ENCODE measurements around the gene CCDC97. TPM values are rescaled to one million over a fixed set of nuclear protein-coding genes. Genes with fewer than 3 reads are reported as not detected.
"Not testable (repeated sequence)": the region's sequence is repeated elsewhere in the genome, so short reads cannot be mapped to it uniquely, and the experiment has no call there.

Gene CCDC97
- total RNA-seq, 2 experiments from 2014 or later: 19.1 to 20.5 TPM

- H3K27ac Mint-ChIP-seq: no peak overlapping the region
- H3K36me3 Mint-ChIP-seq: peaks cover 35% of the 10 kb centered on the region
- no peak for DNase-seq
- no peaks in the 10 kb centered on the region for H3K9me3 Mint-ChIP-seq
- H3K4me1 Mint-ChIP-seq: peaks cover 46% of the 10 kb centered on the region
- no peaks in the 10 kb centered on the region for H3K27me3 Mint-ChIP-seq
- no peak overlapping the region for H3K4me3 Mint-ChIP-seq
These were observed 21.1 kb downstream of the CCDC97 start for GRCh38 chr19:41330946-41331678.

DNA sequence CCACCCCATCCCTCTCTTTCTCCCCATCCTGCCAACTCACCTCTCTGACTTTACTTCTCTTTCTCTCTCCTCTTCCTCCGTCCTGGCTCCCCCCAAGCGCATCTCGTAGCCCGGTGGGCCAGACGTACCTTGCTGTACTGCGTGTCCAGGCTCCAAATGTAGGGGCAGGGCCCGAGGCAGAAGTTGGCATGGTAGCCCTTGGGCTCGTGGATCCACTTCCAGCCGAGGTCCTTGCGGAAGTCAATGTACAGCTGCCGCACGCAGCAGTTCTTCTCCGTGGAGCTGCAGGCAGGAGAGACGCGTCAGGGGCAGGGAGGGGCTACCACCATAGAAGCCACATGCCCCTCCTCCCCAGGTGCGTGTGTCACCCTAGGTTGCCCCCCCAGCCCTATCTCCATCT is 22.0 kb downstream of the CCDC97 start:
- Mint-ChIP-seq H3K27me3 (no peaks in the 10 kb centered on the region), H3K36me3 (peaks cover 28% of the 10 kb centered on the region), H3K9me3 (no peaks in the 10 kb centered on the region), H3K27ac (peak overlapping the region; percentile 57), H3K4me3 (no peak overlapping the region), H3K4me1 (peaks cover 37% of the 10 kb centered on the region)
- DNase-seq: no peak

DNA sequence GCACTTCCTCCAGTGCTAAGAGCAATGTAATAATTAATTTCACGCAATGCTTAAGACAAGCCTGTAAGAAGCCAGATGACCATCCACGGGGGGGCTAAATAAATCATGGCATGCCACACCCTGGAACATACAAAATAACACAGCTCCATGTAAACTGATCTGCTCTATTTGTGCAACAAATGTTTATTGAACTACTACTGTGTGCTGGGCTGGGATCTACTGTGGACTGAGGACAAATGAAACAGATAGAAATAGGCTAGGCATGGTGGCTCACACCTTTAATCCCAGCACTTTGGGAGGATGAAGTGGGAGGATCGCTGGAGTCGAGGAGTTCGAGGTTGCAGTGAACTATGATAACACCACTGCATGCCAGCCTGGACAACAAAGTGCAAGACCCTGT is 22.5 kb downstream of the CCDC97 start:
- Mint-ChIP-seq H3K4me1 (peaks cover 36% of the 10 kb centered on the region), H3K36me3 (peaks cover 27% of the 10 kb centered on the region), H3K4me3 (no peak overlapping the region), H3K27me3 (no peaks in the 10 kb centered on the region), H3K9me3 (no peaks in the 10 kb centered on the region), H3K27ac (no peak overlapping the region)
- DNase-seq: no peak

DNA sequence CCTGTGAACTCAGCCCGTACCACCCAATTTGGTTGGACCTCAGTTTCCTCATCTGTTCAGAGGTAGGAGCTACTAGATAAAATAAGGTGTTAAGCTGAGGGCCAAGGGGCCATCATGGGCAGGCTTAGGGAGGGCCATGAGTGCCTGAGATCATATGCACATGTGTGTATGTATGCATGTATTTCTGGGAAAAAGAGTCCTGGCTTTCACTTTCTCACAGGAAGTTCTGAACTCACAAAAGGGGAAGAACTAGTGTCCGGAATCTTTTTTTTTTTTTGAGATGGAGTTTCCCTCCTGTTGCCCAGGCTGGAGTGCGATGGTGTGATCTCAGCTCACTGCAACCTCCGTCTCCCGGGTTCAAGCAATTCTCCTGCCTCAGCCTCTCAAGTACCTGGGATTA is 24.8 kb downstream of the CCDC97 start:
- peaks cover 21% of the 10 kb centered on the region for H3K36me3 Mint-ChIP-seq
- no peak overlapping the region for H3K4me3 Mint-ChIP-seq
- H3K4me1 Mint-ChIP-seq: peaks cover 24% of the 10 kb centered on the region
- DNase-seq: no peak
- H3K27ac Mint-ChIP-seq: peak overlapping the region; percentile 63
- H3K27me3 Mint-ChIP-seq: no peaks in the 10 kb centered on the region
- no peaks in the 10 kb centered on the region for H3K9me3 Mint-ChIP-seq

GRCh38 chr19:41335467-41335866 is 25.5 kb downstream of the CCDC97 start:
- Mint-ChIP-seq H3K27ac (peak overlapping the region; percentile 38), H3K4me1 (peaks cover 23% of the 10 kb centered on the region), H3K9me3 (no peaks in the 10 kb centered on the region), H3K36me3 (peaks cover 21% of the 10 kb centered on the region), H3K27me3 (no peaks in the 10 kb centered on the region), H3K4me3 (no peak overlapping the region)
- DNase-seq: no peak

GRCh38 chr19:41339936-41340335 is 30.0 kb downstream of the CCDC97 start:
- Mint-ChIP-seq H3K4me1 (peaks cover 35% of the 10 kb centered on the region), H3K27ac (no peak overlapping the region), H3K9me3 (no peaks in the 10 kb centered on the region), H3K4me3 (no peak overlapping the region), H3K36me3 (peaks cover 35% of the 10 kb centered on the region), H3K27me3 (no peaks in the 10 kb centered on the region)
- no peak for DNase-seq

DNA sequence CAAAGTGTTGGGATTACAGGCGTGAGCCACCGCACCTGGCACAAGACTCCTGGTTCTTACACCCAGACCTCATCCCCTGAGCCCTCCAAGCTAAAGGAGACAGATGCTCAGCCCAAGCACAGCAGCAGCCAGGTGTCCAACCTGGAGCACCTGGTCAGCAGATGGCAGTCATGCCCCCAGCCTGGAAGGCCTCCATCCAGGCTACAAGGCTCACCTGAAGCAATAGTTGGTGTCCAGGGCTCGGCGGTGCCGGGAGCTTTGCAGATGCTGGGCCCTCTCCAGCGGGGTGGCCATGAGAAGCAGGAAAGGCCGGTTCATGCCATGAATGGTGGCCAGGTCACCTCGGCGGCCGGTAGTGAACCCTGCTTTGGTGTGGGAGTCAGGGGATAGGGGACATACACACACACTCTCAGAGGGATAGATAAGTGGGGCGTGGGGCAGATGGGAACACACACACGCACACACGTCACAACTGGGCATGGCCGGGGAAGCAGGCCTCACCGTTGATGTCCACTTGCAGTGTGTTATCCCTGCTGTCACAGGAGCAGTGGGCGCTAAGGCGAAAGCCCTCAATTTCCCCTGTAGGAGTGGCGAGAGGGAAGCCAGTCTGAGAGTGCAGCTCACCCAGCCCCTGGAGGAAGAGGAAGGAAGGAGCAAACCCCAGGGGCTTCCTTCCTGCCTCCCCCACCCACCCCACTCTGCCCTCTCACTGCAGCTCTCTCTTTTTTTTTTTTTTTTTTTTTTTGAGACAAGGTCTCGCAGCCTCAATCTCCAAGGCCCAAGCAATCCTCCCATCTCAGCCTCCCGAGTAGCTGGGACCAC is 31.9 kb downstream of the CCDC97 start:
- no peak overlapping the region for H3K4me3 Mint-ChIP-seq
- DNase-seq: no peak
- H3K27ac Mint-ChIP-seq: peak overlapping the region; percentile 31
- peaks cover 33% of the 10 kb centered on the region for H3K4me1 Mint-ChIP-seq
- no peaks in the 10 kb centered on the region for H3K27me3 Mint-ChIP-seq
- peaks cover 34% of the 10 kb centered on the region for H3K36me3 Mint-ChIP-seq
- no peaks in the 10 kb centered on the region for H3K9me3 Mint-ChIP-seq

DNA sequence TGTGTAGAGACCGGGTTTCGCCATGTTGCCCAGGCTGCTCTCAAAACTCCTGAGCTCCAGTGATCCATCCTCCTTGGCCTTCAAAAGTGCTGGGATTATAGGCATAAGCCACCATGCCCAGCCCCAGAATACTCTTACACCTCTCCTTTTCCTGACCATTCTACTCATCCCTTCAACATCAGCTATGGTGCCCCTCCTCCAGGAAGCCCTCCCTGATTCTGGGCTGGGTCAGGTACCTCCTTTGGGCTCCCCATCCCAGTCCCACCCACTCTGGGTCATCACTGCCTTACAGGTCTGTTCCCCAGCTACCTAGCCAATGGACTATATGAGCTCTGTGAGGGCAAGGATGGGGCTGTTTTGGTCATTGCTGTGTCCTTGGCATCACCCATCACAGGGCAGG is 34.2 kb downstream of the CCDC97 start:
- Mint-ChIP-seq H3K4me3 (no peak overlapping the region), H3K4me1 (peaks cover 37% of the 10 kb centered on the region), H3K27me3 (no peaks in the 10 kb centered on the region), H3K27ac (no peak overlapping the region), H3K9me3 (peaks cover 6% of the 10 kb centered on the region), H3K36me3 (peaks cover 40% of the 10 kb centered on the region)
- no peak for DNase-seq

- not testable (repeated sequence) for H3K27ac Mint-ChIP-seq, H3K4me3 Mint-ChIP-seq, H3K9me3 Mint-ChIP-seq, H3K27me3 Mint-ChIP-seq, DNase-seq
- peaks cover 50% of the 10 kb centered on the region for H3K36me3 Mint-ChIP-seq
- H3K4me1 Mint-ChIP-seq: peaks cover 46% of the 10 kb centered on the region
These were observed 36.9 kb downstream of the CCDC97 start for GRCh38 chr19:41346916-41347315.

- H3K27me3 Mint-ChIP-seq: no peaks in the 10 kb centered on the region
- H3K27ac Mint-ChIP-seq: peak overlapping the region; percentile 99
- H3K4me1 Mint-ChIP-seq: peaks cover 37% of the 10 kb centered on the region
- peak overlapping the region; percentile 91 for H3K4me3 Mint-ChIP-seq
- peaks cover 6% of the 10 kb centered on the region for H3K9me3 Mint-ChIP-seq
- H3K36me3 Mint-ChIP-seq: peaks cover 40% of the 10 kb centered on the region
- DNase-seq: no peak
These were observed 40.9 kb downstream of the CCDC97 start for GRCh38 chr19:41350735-41351338.

GRCh38 chr19:41351339-41352245 is 41.6 kb downstream of the CCDC97 start:
- Mint-ChIP-seq H3K9me3 (peaks cover 6% of the 10 kb centered on the region), H3K36me3 (peaks cover 38% of the 10 kb centered on the region), H3K4me1 (peaks cover 42% of the 10 kb centered on the region), H3K4me3 (peak overlapping the region; percentile 91), H3K27ac (peak overlapping the region; percentile 99), H3K27me3 (no peaks in the 10 kb centered on the region)
- DNase-seq: peak; percentile 87

DNA sequence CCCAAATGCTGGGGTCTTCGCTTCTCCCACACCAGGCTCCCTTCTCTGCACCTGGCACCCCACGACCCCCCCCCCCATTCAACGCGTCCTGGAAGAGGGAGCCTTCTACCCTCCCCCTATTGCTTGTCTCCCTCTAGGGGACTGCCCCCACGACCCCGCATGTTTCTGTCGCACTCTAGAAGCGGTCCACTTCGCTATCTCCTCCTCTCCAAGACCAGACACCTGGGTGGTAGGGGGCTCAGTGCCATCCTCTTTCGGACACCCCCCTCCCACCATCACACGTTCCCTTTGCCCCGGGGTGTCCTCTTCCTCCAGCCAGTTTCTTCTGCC is 42.3 kb downstream of the CCDC97 start:
- Mint-ChIP-seq H3K27ac (peak overlapping the region; percentile 99), H3K27me3 (no peaks in the 10 kb centered on the region), H3K4me1 (peaks cover 48% of the 10 kb centered on the region), H3K36me3 (peaks cover 41% of the 10 kb centered on the region), H3K4me3 (peak overlapping the region; percentile 91), H3K9me3 (peaks cover 6% of the 10 kb centered on the region)
- DNase-seq: no peak

DNA sequence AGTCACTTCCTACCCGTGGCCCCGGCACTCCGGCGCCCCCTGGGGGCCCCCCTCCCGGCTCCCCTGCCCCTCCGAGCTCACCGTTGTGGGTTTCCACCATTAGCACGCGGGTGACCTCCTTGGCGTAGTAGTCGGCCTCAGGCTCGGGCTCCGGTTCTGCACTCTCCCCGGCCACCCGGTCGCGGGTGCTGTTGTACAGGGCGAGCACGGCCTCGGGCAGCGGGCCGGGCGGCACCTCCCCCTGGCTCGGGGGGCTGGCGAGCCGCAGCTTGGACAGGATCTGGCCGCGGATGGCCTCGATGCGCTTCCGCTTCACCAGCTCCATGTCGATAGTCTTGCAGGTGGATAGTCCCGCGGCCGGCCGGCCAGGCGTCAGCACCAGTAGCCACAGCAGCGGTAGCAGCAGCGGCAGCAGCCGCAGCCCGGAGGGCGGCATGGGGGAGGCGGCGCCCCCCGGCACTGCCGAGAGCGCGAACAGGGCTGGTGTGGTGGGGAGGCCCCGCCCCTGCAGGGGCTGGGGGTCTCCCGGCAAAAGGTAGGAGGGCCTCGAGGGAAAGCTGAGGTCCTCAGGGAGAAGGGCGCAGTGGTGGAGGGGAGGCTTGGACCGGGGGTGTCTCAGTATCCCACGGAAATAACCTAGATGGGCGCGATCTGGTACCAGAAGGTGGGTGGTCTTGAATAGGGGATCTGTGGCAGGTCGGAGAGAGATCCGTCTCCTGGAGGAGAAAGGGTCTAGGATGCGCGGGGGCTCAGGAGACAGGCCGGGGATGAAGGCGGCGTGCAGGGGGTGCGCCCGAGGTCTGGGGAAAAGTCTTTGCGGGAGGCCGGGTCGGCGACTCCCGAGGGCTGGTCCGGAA is 42.9 kb downstream of the CCDC97 start:
- Mint-ChIP-seq H3K4me1 (peaks cover 53% of the 10 kb centered on the region), H3K9me3 (peaks cover 6% of the 10 kb centered on the region), H3K27me3 (no peaks in the 10 kb centered on the region), H3K27ac (peak overlapping the region; percentile 99), H3K36me3 (peaks cover 40% of the 10 kb centered on the region), H3K4me3 (peak overlapping the region; percentile 91)
- DNase-seq: peak; percentile 85
